HepG2 (cell line): Measurements from ENCODE around the gene PCGF5. TPM values are rescaled to one million over a fixed set of nuclear protein-coding genes. Genes with fewer than 3 reads are reported as not detected.

Experiments used
- ATAC-seq: fragments of 200-7000 bp; cut with Tn5 transposase; 3 replicates; pipeline ENCODE4 v1.9.1; 2020; ENCODE audit warnings: mild to moderate bottlenecking, moderate library complexity
- BruUV-seq: library from RNA; stranded (reverse); fragments of 400-500 nt; replicated peaks from 2 replicates; lab custom pipeline; 2021; lab: Mats Ljungman, UMichigan
- CTCF ChIA-PET: fragments of 300-600 bp; formaldehyde crosslinking; extraction: SDS; loops from one replicate; lab custom pipeline; 2021; ENCODE audit warnings: low total read pairs, inconsistent platforms, low intra/inter-chr PET ratio; lab: Yijun Ruan, JAX
- POLR2A ChIA-PET: fragments of 350-600 bp; sonication (Branson Sonifier 250); formaldehyde crosslinking; loops from one replicate; lab custom pipeline; 2020; ENCODE audit warnings: antibody characterized with exemption, inconsistent platforms; lab: Yijun Ruan, JAX
- DNase-seq: peaks from one replicate; pipeline ENCODE4 v3.0.0-alpha.2; 2015; ENCODE audit warnings: low spot score
- FAIRE-seq: peaks from 3 replicates; lab custom pipeline; 2011; peaks lifted over from hg19 to GRCh38; lab: Jason Lieb, UNC
- H2AFZ ChIP-seq: one replicate; pipeline ENCODE4 v1.6.1; 2011; ENCODE audit warnings: low read length, inconsistent platforms
- H3K27ac ChIP-seq: fragments of 300-600 bp; 3 replicates; pipeline ENCODE4 v1.8.0; 2011; ENCODE audit warnings: mixed run types, mild to moderate bottlenecking, mixed read lengths, low read length, inconsistent platforms; ENCODE audit not compliant: insufficient read depth; ENCODE audit errors: extremely low read length
- H3K27me3 ChIP-seq, 2 experiments: fragments of 200-600 bp in 1 of 2; 2 replicates in 1 of 2; 3 replicates in 1 of 2; pipeline versions ENCODE4 v1.6.0 to v1.8.0; 2011; ENCODE audit warnings: low read length in 2 of 2, mild to moderate bottlenecking in 2 of 2, moderate library complexity in 2 of 2, inconsistent platforms in 1 of 2; ENCODE audit not compliant: insufficient read depth in 2 of 2, control insufficient read depth in 1 of 2
- H3K36me3 ChIP-seq, 2 experiments: fragments of 200-600 bp in 1 of 2; replicated peaks in 1 of 2; 2 replicates in 1 of 2; 3 replicates in 1 of 2; pipeline versions ENCODE4 v1.5.1 to v1.8.0; 2011; ENCODE audit warnings: low read length in 2 of 2, inconsistent platforms in 1 of 2; ENCODE audit not compliant: insufficient read depth in 2 of 2, control insufficient read depth in 1 of 2
- H3K4me1 ChIP-seq: 2 replicates; pipeline ENCODE4 v1.5.1; 2012; ENCODE audit warnings: low read length, inconsistent platforms; ENCODE audit not compliant: insufficient read depth
- H3K4me2 ChIP-seq: 2 replicates; pipeline ENCODE4 v1.6.0; 2011; ENCODE audit warnings: low read depth, low read length, inconsistent platforms
- H3K4me3 ChIP-seq, 3 experiments: fragments of 200-600 bp in 1 of 3; sonication (generic), shearing (Covaris generic) in 1 of 3; replicated peaks in 1 of 3; 2 replicates each; pipeline ENCODE4 v1.5.1; 2011 to 2016; ENCODE audit warnings: low read length in 3 of 3, inconsistent platforms in 2 of 3, low read depth in 2 of 3, mild to moderate bottlenecking in 2 of 3, control low read depth in 1 of 3, mixed read lengths in 1 of 3; ENCODE audit not compliant: insufficient read depth in 1 of 3
- H3K79me2 ChIP-seq: one replicate; pipeline ENCODE4 v1.6.1; 2011; ENCODE audit warnings: low read length, inconsistent platforms; ENCODE audit not compliant: insufficient read depth
- H3K9ac ChIP-seq: 2 replicates; pipeline ENCODE4 v1.6.0; 2011; ENCODE audit warnings: mild to moderate bottlenecking, low read depth, low read length, inconsistent platforms; ENCODE audit not compliant: insufficient read depth
- H3K9me3 ChIP-seq: 2 replicates; pipeline ENCODE4 v1.5.1; 2012; ENCODE audit warnings: mild to moderate bottlenecking, low read length
- H4K20me1 ChIP-seq: 2 replicates; pipeline ENCODE4 v1.6.0; 2011; ENCODE audit warnings: inconsistent platforms, mild to moderate bottlenecking, low read length, moderate library complexity; ENCODE audit not compliant: insufficient read depth
- CENPBD1 ChIP-seq: sonication (generic); formaldehyde crosslinking; IDR thresholded peaks from 2 replicates; pipeline ENCODE4 v1.8.0; 2022; ENCODE audit warnings: missing genetic modification reagents, low read depth, mild to moderate bottlenecking, borderline replicate concordance
- MAFF ChIP-seq: IDR thresholded peaks from 2 replicates; pipeline ENCODE4 v1.6.1; 2011; ENCODE audit warnings: low read depth, low read length, improper control_type of control experiment
- MYNN ChIP-seq: sonication (generic); formaldehyde crosslinking; IDR thresholded peaks from 2 replicates; pipeline ENCODE4 v1.4.0; 2020; ENCODE audit warnings: mild to moderate bottlenecking, low read depth, missing genetic modification reagents
- SNAPC4 ChIP-seq: sonication (generic); formaldehyde crosslinking; IDR thresholded peaks from 2 replicates; pipeline ENCODE4 v1.4.0; 2020; ENCODE audit warnings: mild to moderate bottlenecking, missing genetic modification reagents
- THAP7 ChIP-seq: sonication (generic); formaldehyde crosslinking; IDR thresholded peaks from 2 replicates; pipeline ENCODE4 v1.8.1; 2023; ENCODE audit warnings: mild to moderate bottlenecking, missing genetic modification reagents
- ZSCAN29 ChIP-seq: sonication (generic); formaldehyde crosslinking; conservative IDR thresholded peaks from 2 replicates; pipeline ENCODE4 v1.4.0; 2020; ENCODE audit warnings: mild to moderate bottlenecking, missing genetic modification reagents
- in situ Hi-C: cut with HindIII; loops from 2 replicates; pipeline ENCODE4 v1.10.0; 2017; ENCODE audit warnings: low pct_unique_long_range_greater_than_20kb; ENCODE audit not compliant: extremely low pct_ligation_motif_present
- intact Hi-C: fragments of 100-400 bp; cut with micrococcal nuclease; formaldehyde crosslinking; loops from one replicate; pipeline ENCODE4 v1.10.0; 2022; ENCODE audit not compliant: unreplicated experiment
- polyA plus RNA-seq, 8 experiments: library from polyadenylated mRNA; depleted of rRNA in 3 of 8; stranded (reverse) in 7 of 8; unstranded in 1 of 8; fragments of >200 nt; fragmentation: Illumina TruSeq in 4 of 8; extraction: Trizol in 4 of 8; gene quantifications; 2 replicates each; pipeline versions ENCODE4 v1.2.1 to v1.2.3, GENCODE V29; 2011 to 2016; ENCODE audit warnings: low read depth in 4 of 8, missing spikeins in 1 of 8, mixed read lengths in 1 of 8; ENCODE audit not compliant: insufficient read depth in 1 of 8
- total RNA-seq, 5 experiments: library from RNA; depleted of rRNA; stranded (reverse); fragments of >200 nt; fragmentation: Illumina TruSeq; extraction: Trizol; gene quantifications; 2 replicates each; pipeline ENCODE4 v1.2.3, GENCODE V29; 2016; ENCODE audit warnings: low read depth in 1 of 5

PCGF5 gene
- total and polyA plus RNA-seq, 2 of the 13 experiments (the other 11 are each of a cell fraction or from before 2014, with no cell fraction given), result 61.3 to 138 TPM

- no peak for TF ChIP-seq ZSCAN29
- TF ChIP-seq CENPBD1, result no peak
- no peak for TF ChIP-seq SNAPC4
These were observed 13.5 kb upstream of the PCGF5 start (continued) for GRCh38 chr10:91206837-91207474.

GRCh38 chr10:91208642-91209041 is 11.8 kb upstream of the PCGF5 start:
- Histone ChIP-seq H3K4me1 (peaks cover 57% of the 10 kb centered on the region), H3K9ac (no peak overlapping the region), H4K20me1 (no peaks in the 10 kb centered on the region; the same call in 1 of the 2 replicates), H2AFZ (no peak overlapping the region), H3K27ac (peak overlapping the region; percentile 13), H3K9me3 (no peaks in the 10 kb centered on the region), H3K4me3 (no peak overlapping the region), H3K4me2 (no peak overlapping the region), H3K27me3 (no peaks in the 10 kb centered on the region), H3K36me3 (no peaks in the 10 kb centered on the region), H3K79me2 (peaks cover 49% of the 10 kb centered on the region)
- in situ Hi-C loops (no loop called here), intact Hi-C loops (no loop called here)
- ATAC-seq (no peak), FAIRE-seq (no peak), DNase-seq (no peak)
- CTCF ChIA-PET, result no interaction called here
- BruUV-seq, result no TSS peak
- POLR2A ChIA-PET, result interaction anchor here (1.0 kb wide), 1 partner anchor 10 kb away, joined by 4 read pairs; no protein-coding TSS in a partner anchor
- no peak for TF ChIP-seq THAP7 (CRISPR knock-in tag)
- TF ChIP-seq MYNN (CRISPR knock-in tag), result no peak
- TF ChIP-seq MAFF, result no peak
